ENCODE data around the gene SKAP2. TPM values are rescaled to one million over a fixed set of nuclear protein-coding genes. Genes with fewer than 3 reads are reported as not detected.

Gene SKAP2
- total RNA-seq, 4 donors from 2014 or later = 54.3 to 83.1 (median 76.1) TPM

GRCh38 chr7:26626687-26627086 is 237.7 kb downstream of the SKAP2 start:
- Histone ChIP-seq H3K9me3 (no peaks in the 10 kb centered on the region), H3K27ac (no peak overlapping the region), H3K36me3 (no peaks in the 10 kb centered on the region), H3K27me3 (no peaks in the 10 kb centered on the region), H3K4me3 (no peak overlapping the region), H3K4me1 (no peaks in the 10 kb centered on the region)
- ATAC-seq = no peak
- WGBS, 2 donors (ENCODE audit: low coverage in 1 of 2) = 71 to 100% methylated on average over 1 of the region's 2 CpGs
- TF ChIP-seq, protein P1, sequence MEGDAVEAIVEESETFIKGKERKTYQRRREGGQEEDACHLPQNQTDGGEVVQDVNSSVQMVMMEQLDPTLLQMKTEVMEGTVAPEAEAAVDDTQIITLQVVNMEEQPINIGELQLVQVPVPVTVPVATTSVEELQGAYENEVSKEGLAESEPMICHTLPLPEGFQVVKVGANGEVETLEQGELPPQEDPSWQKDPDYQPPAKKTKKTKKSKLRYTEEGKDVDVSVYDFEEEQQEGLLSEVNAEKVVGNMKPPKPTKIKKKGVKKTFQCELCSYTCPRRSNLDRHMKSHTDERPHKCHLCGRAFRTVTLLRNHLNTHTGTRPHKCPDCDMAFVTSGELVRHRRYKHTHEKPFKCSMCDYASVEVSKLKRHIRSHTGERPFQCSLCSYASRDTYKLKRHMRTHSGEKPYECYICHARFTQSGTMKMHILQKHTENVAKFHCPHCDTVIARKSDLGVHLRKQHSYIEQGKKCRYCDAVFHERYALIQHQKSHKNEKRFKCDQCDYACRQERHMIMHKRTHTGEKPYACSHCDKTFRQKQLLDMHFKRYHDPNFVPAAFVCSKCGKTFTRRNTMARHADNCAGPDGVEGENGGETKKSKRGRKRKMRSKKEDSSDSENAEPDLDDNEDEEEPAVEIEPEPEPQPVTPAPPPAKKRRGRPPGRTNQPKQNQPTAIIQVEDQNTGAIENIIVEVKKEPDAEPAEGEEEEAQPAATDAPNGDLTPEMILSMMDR (IDR thresholded peaks at IDR 0.05) = no peak
- TF ChIP-seq POLR2A (IDR thresholded peaks at IDR 0.05) (no peak), EP300 (IDR thresholded peaks at IDR 0.05) (no peak), POLR2AphosphoS5 (IDR thresholded peaks at IDR 0.05) (no peak)

GRCh38 chr7:26626156-26626555 is 238.2 kb downstream of the SKAP2 start:
- no peak for ATAC-seq
- WGBS, 2 donors (ENCODE audit: low coverage in 1 of 2) = 100% methylated on average over 2 of the region's 8 CpGs; no CpG with 5 or more reads in 1 of the 2 donors
- H3K36me3 ChIP-seq = no peaks in the 10 kb centered on the region
- TF ChIP-seq POLR2A (IDR thresholded peaks at IDR 0.05) (no peak), POLR2AphosphoS5 (IDR thresholded peaks at IDR 0.05) (no peak), EP300 (IDR thresholded peaks at IDR 0.05) (no peak)
- TF ChIP-seq, protein P1 (IDR thresholded peaks at IDR 0.05) = no peak
- no peaks in the 10 kb centered on the region for H3K4me1 ChIP-seq
- H3K9me3 ChIP-seq = no peaks in the 10 kb centered on the region
- no peak overlapping the region for H3K27ac ChIP-seq
- H3K4me3 ChIP-seq = no peak overlapping the region
- H3K27me3 ChIP-seq = no peaks in the 10 kb centered on the region

GRCh38 chr7:26625286-26625685 is 239.1 kb downstream of the SKAP2 start:
- no peaks in the 10 kb centered on the region for H3K36me3 ChIP-seq
- 80 to 92% methylated on average over 1 to 4 of the region's 4 CpGs for WGBS, 2 donors (ENCODE audit: low coverage in 1 of 2)

DNA sequence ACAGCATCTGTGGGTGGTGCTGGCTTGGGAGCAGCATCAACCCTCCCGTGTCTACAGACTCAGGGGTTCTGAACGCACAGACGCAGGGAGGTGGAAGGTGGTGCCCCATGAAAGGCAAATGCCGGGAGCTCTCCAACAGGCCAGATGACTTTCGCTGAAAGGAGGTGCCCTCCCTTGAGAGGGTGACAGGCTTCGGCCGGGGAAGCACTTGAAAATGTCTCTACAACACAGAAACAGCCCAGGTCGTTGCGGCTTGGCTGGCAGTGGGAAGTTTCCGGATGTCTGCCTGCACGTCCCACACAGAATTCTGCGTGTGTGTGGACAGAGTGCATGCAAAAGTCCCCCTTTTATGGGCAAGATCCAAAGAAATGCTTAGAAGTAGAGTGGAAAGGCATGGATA is 239.6 kb downstream of the SKAP2 start:
- Histone ChIP-seq H3K36me3 (no peaks in the 10 kb centered on the region), H3K9me3 (no peaks in the 10 kb centered on the region), H3K4me1 (no peaks in the 10 kb centered on the region), H3K27ac (no peak overlapping the region), H3K27me3 (no peaks in the 10 kb centered on the region), H3K4me3 (no peak overlapping the region)
- TF ChIP-seq POLR2AphosphoS5 (IDR thresholded peaks at IDR 0.05) (no peak), POLR2A (IDR thresholded peaks at IDR 0.05) (no peak), EP300 (IDR thresholded peaks at IDR 0.05) (no peak)
- TF ChIP-seq, protein P1 (IDR thresholded peaks at IDR 0.05) = no peak
- no peak for ATAC-seq
- 85 to 86% methylated on average over 5 to 7 of the region's 12 CpGs for WGBS, 2 donors (ENCODE audit: low coverage in 1 of 2)

More at GRCh38 chr7:26625286-26625685, 239.1 kb downstream of the SKAP2 start:
- ATAC-seq = no peak
- Histone ChIP-seq H3K9me3 (no peaks in the 10 kb centered on the region), H3K4me1 (no peaks in the 10 kb centered on the region), H3K27me3 (no peaks in the 10 kb centered on the region), H3K4me3 (no peak overlapping the region), H3K27ac (no peak overlapping the region)
- TF ChIP-seq POLR2AphosphoS5 (IDR thresholded peaks at IDR 0.05) (no peak), POLR2A (IDR thresholded peaks at IDR 0.05) (no peak)
- TF ChIP-seq, protein P1 (IDR thresholded peaks at IDR 0.05) = no peak

DNA sequence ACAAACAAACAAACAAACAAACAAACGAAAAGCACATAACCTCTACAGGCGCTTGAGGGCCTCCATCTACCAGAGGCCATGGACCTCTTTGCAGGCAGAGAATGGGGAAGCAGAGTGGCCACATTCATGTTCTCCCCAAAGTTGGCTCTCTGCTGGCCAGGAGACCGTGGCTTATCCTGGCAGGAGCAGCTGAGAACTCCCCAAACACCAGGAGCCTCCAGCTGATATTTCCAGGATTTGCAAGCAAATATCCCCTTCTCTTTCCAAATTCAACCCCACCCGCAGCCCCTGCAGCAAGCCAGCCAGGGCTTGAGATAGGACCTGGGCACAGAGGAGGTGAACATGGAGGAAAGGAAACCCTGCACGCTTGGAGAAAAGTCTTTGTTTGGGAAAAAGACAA is 240.0 kb downstream of the SKAP2 start:
- Histone ChIP-seq H3K4me1 (no peaks in the 10 kb centered on the region), H3K4me3 (no peak overlapping the region), H3K36me3 (no peaks in the 10 kb centered on the region), H3K9me3 (no peaks in the 10 kb centered on the region), H3K27me3 (no peaks in the 10 kb centered on the region), H3K27ac (no peak overlapping the region)
- 40 to 82% methylated on average over 1 to 3 of the region's 5 CpGs for WGBS, 2 donors (ENCODE audit: low coverage in 1 of 2)
- ATAC-seq = no peak
- TF ChIP-seq, protein P1 (IDR thresholded peaks at IDR 0.05) = no peak
- TF ChIP-seq EP300 (IDR thresholded peaks at IDR 0.05) = no peak
- no peak for TF ChIP-seq POLR2AphosphoS5 (IDR thresholded peaks at IDR 0.05)
- no peak for TF ChIP-seq POLR2A (IDR thresholded peaks at IDR 0.05)
